Colonic mucosa (tissue), 4 donors: ENCODE measurements around the gene TMEM120B. TPM values are rescaled to one million over a fixed set of nuclear protein-coding genes. Genes with fewer than 3 reads are reported as not detected.
"Not testable (repeated sequence)": the region's sequence is repeated elsewhere in the genome, so short reads cannot be mapped to it uniquely, and the experiment has no call there.

Experiments
- DNase-seq: peaks from one replicate; pipeline ENCODE4 v3.0.0-alpha.2; 2020
- H3K27ac ChIP-seq: fragments of 200-600 bp; one replicate; pipeline ENCODE4 v1.8.0; 2021
- H3K27me3 ChIP-seq: fragments of 200-600 bp; one replicate; pipeline ENCODE4 v1.8.0; 2021
- H3K36me3 ChIP-seq: fragments of 200-600 bp; one replicate; pipeline ENCODE4 v1.8.0; 2021
- H3K4me1 ChIP-seq: fragments of 200-600 bp; one replicate; pipeline ENCODE4 v1.8.0; 2021; ENCODE audit warnings: mild to moderate bottlenecking
- H3K4me3 ChIP-seq: fragments of 200-600 bp; one replicate; pipeline ENCODE4 v1.8.0; 2021
- H3K9ac ChIP-seq, 2 donors: one replicate each; pipeline ENCODE4 v1.7.0; 2013; ENCODE audit warnings: control low read depth in 2 of 2, low read depth in 2 of 2, low read length in 2 of 2
- H3K9me3 ChIP-seq: fragments of 200-600 bp; one replicate; pipeline ENCODE4 v1.8.0; 2021
- CTCF ChIP-seq: fragments of 200-600 bp; IDR thresholded peaks from one replicate; pipeline ENCODE4 v1.8.0; 2022; ENCODE audit warnings: antibody characterized with exemption, mild to moderate bottlenecking
- intact Hi-C: fragments of 100-400 bp; cut with DNase I; formaldehyde crosslinking; loops from one replicate; pipeline ENCODE4 v1.14.1; 2022
- total RNA-seq, 2 donors: library from RNA; stranded (reverse); fragmentation: NEBNext Ultra II Directional in 1 of 2; extraction: Animal tissue kit (Norgen Biotek cat#: 25700) in 1 of 2; gene quantifications; one replicate each; pipeline ENCODE4 v1.2.1, GENCODE V29; 2021
- donor health status: healthy.
- donor health status: DM: no; HTN: no; CAD: no.
- donor health status: DM: no; HTN: no; CAD: no.

The TMEM120B gene
- total RNA-seq, 2 donors from 2014 or later: 3.9 to 6.5 TPM

GRCh38 chr12:121689430-121689829, 23.1 kb upstream of the TMEM120B start:
- Histone ChIP-seq H3K27ac (no peak overlapping the region), H3K4me1 (no peaks in the 10 kb centered on the region), H3K9me3 (no peaks in the 10 kb centered on the region), H3K36me3 (no peaks in the 10 kb centered on the region), H3K4me3 (no peak overlapping the region), H3K9ac (no peak overlapping the region), H3K27me3 (no peaks in the 10 kb centered on the region)
- DNase-seq: no peak
- intact Hi-C loops: no loop called here
- no peak for TF ChIP-seq CTCF

GRCh38 chr12:121692744-121693143, 19.8 kb upstream of the TMEM120B start:
- H3K9me3 ChIP-seq, H3K27me3 ChIP-seq, DNase-seq, H3K4me1 ChIP-seq, H3K4me3 ChIP-seq, H3K27ac ChIP-seq, intact Hi-C loops, H3K9ac ChIP-seq, H3K36me3 ChIP-seq: not testable (repeated sequence)

- TF ChIP-seq CTCF: no peak
- Histone ChIP-seq H3K9ac (no peak overlapping the region), H3K36me3 (no peaks in the 10 kb centered on the region), H3K27me3 (no peaks in the 10 kb centered on the region), H3K9me3 (no peaks in the 10 kb centered on the region), H3K27ac (no peak overlapping the region), H3K4me3 (no peak overlapping the region), H3K4me1 (no peaks in the 10 kb centered on the region)
- DNase-seq: no peak
- intact Hi-C loops: no loop called here
Observed at GRCh38 chr12:121693155-121693687, 19.3 kb upstream of the TMEM120B start.

- Histone ChIP-seq H3K4me1 (no peaks in the 10 kb centered on the region), H3K27me3 (no peaks in the 10 kb centered on the region), H3K27ac (no peak overlapping the region), H3K9ac (no peak overlapping the region), H3K36me3 (no peaks in the 10 kb centered on the region), H3K4me3 (no peak overlapping the region), H3K9me3 (no peaks in the 10 kb centered on the region)
- peak; percentile 53 for TF ChIP-seq CTCF
- peak; percentile 45 for DNase-seq
- intact Hi-C loops: loop anchor here (2.0 to 5.0 kb wide), 2 partner anchors 78 to 95 kb away; partner anchors contain the start of gene RHOF
Observed at GRCh38 chr12:121697093-121697698, 15.4 kb upstream of the TMEM120B start.

- not testable (repeated sequence) for H3K36me3 ChIP-seq, H3K9me3 ChIP-seq, H3K27me3 ChIP-seq, H3K9ac ChIP-seq, DNase-seq, H3K4me3 ChIP-seq, H3K4me1 ChIP-seq, H3K27ac ChIP-seq
- intact Hi-C loops: loop anchor here (2.0 to 5.0 kb wide), 2 partner anchors 77 to 94 kb away; partner anchors contain the start of gene RHOF
Observed at GRCh38 chr12:121697861-121698260, 14.7 kb upstream of the TMEM120B start.

- intact Hi-C loops: no loop called here
Observed at GRCh38 chr12:121701667-121702277, 10.8 kb upstream of the TMEM120B start.

More at GRCh38 chr12:121701667-121702277, 10.8 kb upstream of the TMEM120B start:
- H3K27ac ChIP-seq: no peak overlapping the region
- H3K4me3 ChIP-seq: no peak overlapping the region
- DNase-seq: no peak
- H3K4me1 ChIP-seq: no peaks in the 10 kb centered on the region
- no peak overlapping the region for H3K9ac ChIP-seq
- H3K9me3 ChIP-seq: no peaks in the 10 kb centered on the region
- H3K36me3 ChIP-seq: no peaks in the 10 kb centered on the region
- H3K27me3 ChIP-seq: no peaks in the 10 kb centered on the region
- no peak for TF ChIP-seq CTCF
